HepG2 (cell line): ENCODE data around the gene PRIMA1. TPM values are rescaled to one million over a fixed set of nuclear protein-coding genes. Genes with fewer than 3 reads are reported as not detected.

Experiments
- ARID2 ChIP-seq: sonication (generic); formaldehyde crosslinking; IDR thresholded peaks from 2 replicates; pipeline ENCODE4 v1.8.1; 2022; ENCODE audit warnings: mild to moderate bottlenecking, missing genetic modification reagents, borderline replicate concordance
- ARID4A ChIP-seq: sonication (generic); formaldehyde crosslinking; IDR thresholded peaks from 2 replicates; pipeline ENCODE4 v1.5.0; 2020; ENCODE audit warnings: mild to moderate bottlenecking, missing genetic modification reagents, borderline replicate concordance
- SKIL ChIP-seq: sonication (generic); formaldehyde crosslinking; IDR thresholded peaks from 2 replicates; pipeline ENCODE4 v1.8.0; 2022; ENCODE audit warnings: missing genetic modification reagents, mild to moderate bottlenecking, moderate library complexity, borderline replicate concordance
- SMC3 ChIP-seq: IDR thresholded peaks from 2 replicates; pipeline ENCODE4 v1.6.1; 2011; ENCODE audit warnings: low read length, improper control_type of control experiment
- SSRP1 ChIP-seq: IDR thresholded peaks from 2 replicates; pipeline ENCODE4 v1.6.1; 2016; ENCODE audit warnings: control low read depth
- ZNF350 ChIP-seq: sonication (generic); formaldehyde crosslinking; IDR thresholded peaks from 2 replicates; pipeline ENCODE4 v1.4.0; 2020; ENCODE audit warnings: mild to moderate bottlenecking, low read depth, missing genetic modification reagents, borderline replicate concordance
- ZNF546 ChIP-seq: sonication (generic); formaldehyde crosslinking; conservative IDR thresholded peaks from 2 replicates; pipeline ENCODE4 v1.8.1; 2023; ENCODE audit warnings: mild to moderate bottlenecking, missing genetic modification reagents
- ZNF737 ChIP-seq: sonication (generic); formaldehyde crosslinking; IDR thresholded peaks from 2 replicates; pipeline ENCODE4 v1.5.0; 2020; ENCODE audit warnings: missing genetic modification reagents, mild to moderate bottlenecking, borderline replicate concordance
- ZSCAN21 ChIP-seq: sonication (generic); formaldehyde crosslinking; IDR thresholded peaks from 2 replicates; pipeline ENCODE4 v1.8.0; 2022; ENCODE audit warnings: mild to moderate bottlenecking, missing genetic modification reagents, moderate library complexity, borderline replicate concordance
- polyA plus RNA-seq, 8 experiments: library from polyadenylated mRNA; depleted of rRNA in 3 of 8; stranded (reverse) in 7 of 8; unstranded in 1 of 8; fragments of >200 nt; fragmentation: Illumina TruSeq in 4 of 8; extraction: Trizol in 4 of 8; gene quantifications; 2 replicates each; pipeline versions ENCODE4 v1.2.1 to v1.2.3, GENCODE V29; 2011 to 2016; ENCODE audit warnings: low read depth in 4 of 8, missing spikeins in 1 of 8, mixed read lengths in 1 of 8; ENCODE audit not compliant: insufficient read depth in 1 of 8
- total RNA-seq, 5 experiments: library from RNA; depleted of rRNA; stranded (reverse); fragments of >200 nt; fragmentation: Illumina TruSeq; extraction: Trizol; gene quantifications; 2 replicates each; pipeline ENCODE4 v1.2.3, GENCODE V29; 2016; ENCODE audit warnings: low read depth in 1 of 5
- TF ChIP-seq, protein P1 (sequence below): sonication (generic); formaldehyde crosslinking; IDR thresholded peaks from 2 replicates; pipeline ENCODE4 v1.5.1; 2020; ENCODE audit warnings: mild to moderate bottlenecking, missing genetic modification reagents, borderline replicate concordance

The PRIMA1 gene
- total and polyA plus RNA-seq, 2 of the 13 experiments (the other 11 are each of a cell fraction or from before 2014, with no cell fraction given): 2.4 to 3.2 TPM

DNA sequence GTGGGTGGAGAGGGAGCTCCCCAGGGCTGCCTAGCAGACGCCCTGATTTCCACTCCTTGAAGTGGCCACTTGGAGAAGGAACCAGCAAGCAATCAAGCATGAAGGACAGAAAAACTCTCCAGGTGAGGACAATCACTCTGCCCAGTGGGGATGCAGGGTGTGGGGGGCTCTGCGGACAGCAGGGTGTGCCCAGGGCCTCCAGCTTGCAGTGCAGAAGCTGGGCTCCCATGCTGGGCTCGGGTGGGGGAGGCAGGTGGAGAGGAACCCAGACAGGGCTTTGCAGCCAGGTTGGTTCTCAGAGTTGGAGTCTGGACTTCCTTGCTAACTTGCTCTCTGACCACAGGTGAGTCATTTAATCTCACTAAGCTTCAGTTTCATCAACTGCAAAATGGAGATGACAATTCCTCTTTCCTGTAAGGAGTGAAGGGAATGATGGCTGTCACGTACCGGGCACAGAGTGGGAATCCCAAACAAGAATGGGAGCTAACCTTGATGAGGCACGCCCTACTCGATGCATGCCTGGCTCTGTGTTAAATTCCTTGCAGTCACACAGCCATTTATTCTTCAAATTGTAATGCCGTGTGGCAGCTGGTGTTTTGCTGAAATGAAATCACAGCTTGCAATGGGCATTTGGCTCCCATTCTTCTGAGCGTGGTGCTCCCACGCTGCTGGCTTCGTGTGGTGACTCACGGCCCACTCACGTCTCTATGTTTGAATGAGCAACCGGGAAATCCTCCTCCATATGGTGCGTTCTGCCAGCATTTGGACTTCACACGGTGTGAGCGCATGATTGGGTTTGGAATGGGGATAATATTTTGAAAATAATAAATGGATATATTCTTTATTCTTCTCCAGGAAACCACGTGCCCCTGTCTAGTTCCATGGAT lies 75.2 kb downstream of the PRIMA1 start (continued):
- TF ChIP-seq ARID4A (CRISPR knock-in tag): no peak
- TF ChIP-seq, protein P1, sequence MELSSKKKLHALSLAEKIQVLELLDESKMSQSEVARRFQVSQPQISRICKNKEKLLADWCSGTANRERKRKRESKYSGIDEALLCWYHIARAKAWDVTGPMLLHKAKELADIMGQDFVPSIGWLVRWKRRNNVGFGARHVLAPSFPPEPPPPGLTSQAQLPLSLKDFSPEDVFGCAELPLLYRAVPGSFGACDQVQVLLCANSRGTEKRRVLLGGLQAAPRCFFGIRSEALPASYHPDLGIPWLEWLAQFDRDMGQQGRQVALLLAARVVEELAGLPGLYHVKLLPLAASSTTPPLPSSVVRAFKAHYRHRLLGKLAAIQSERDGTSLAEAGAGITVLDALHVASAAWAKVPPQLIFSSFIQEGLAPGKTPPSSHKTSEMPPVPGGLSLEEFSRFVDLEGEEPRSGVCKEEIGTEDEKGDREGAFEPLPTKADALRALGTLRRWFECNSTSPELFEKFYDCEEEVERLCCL (CRISPR knock-in tag): no peak
- TF ChIP-seq SMC3: no peak
- TF ChIP-seq SKIL (CRISPR knock-in tag): no peak
- no peak for TF ChIP-seq ZNF546 (CRISPR knock-in tag)
- no peak for TF ChIP-seq ZNF350 (CRISPR knock-in tag)
- no peak for TF ChIP-seq SSRP1
- TF ChIP-seq ZNF737: no peak
- TF ChIP-seq ZSCAN21 (CRISPR knock-in tag): no peak
- no peak for TF ChIP-seq ARID2 (CRISPR knock-in tag)
